H1 (cell line): ENCODE measurements around the gene SCGB1D4. TPM values are rescaled to one million over a fixed set of nuclear protein-coding genes. Genes with fewer than 3 reads are reported as not detected.

Experiments
- ASH2L ChIP-seq: fragments of 200-600, 300-600 bp; sonication (generic); IDR thresholded peaks from one replicate; pipeline ENCODE4 v1.7.1; 2017; ENCODE audit warnings: low read length
- CTCF ChIP-seq, 3 experiments: IDR thresholded peaks; 1 replicate in 2 of 3; 2 replicates in 1 of 3; pipeline versions ENCODE4 v1.5.1 to v1.6.1; 2011; ENCODE audit warnings: low read length in 3 of 3, mild to moderate bottlenecking in 3 of 3, inconsistent platforms in 2 of 3, low read depth in 1 of 3, moderate library complexity in 1 of 3; ENCODE audit not compliant: insufficient read depth in 1 of 3; ENCODE audit errors: control extremely low read depth in 1 of 3
- KDM4A ChIP-seq: IDR thresholded peaks from one replicate; pipeline ENCODE4 v1.7.1; 2012; ENCODE audit warnings: low read depth, mild to moderate bottlenecking, moderate library complexity, low read length, inconsistent platforms; ENCODE audit not compliant: severe bottlenecking
- KDM5A ChIP-seq: fragments of 200-600 bp; IDR thresholded peaks from 2 replicates; pipeline ENCODE4 v1.7.1; 2012; ENCODE audit warnings: mild to moderate bottlenecking, low read length, inconsistent platforms, mixed read lengths
- MAX ChIP-seq: IDR thresholded peaks from 2 replicates; pipeline ENCODE4 v1.6.1; 2012; ENCODE audit warnings: inconsistent platforms
- NRF1 ChIP-seq: IDR thresholded peaks from 2 replicates; pipeline ENCODE4 v1.6.1; 2011; ENCODE audit warnings: mild to moderate bottlenecking, low read depth, low read length, improper control_type of control experiment
- POLR2A ChIP-seq, 2 experiments: IDR thresholded peaks; 1 replicate in 1 of 2; 2 replicates in 1 of 2; pipeline ENCODE4 v1.6.1; 2011; ENCODE audit warnings: low read depth in 2 of 2, low read length in 2 of 2, mild to moderate bottlenecking in 2 of 2; ENCODE audit errors: control extremely low read depth in 1 of 2
- POLR2AphosphoS5 ChIP-seq: IDR thresholded peaks from 2 replicates; pipeline ENCODE4 v1.6.1; 2011; ENCODE audit warnings: low read depth, low read length
- RFX5 ChIP-seq: IDR thresholded peaks from 2 replicates; pipeline ENCODE4 v1.6.1; 2011; ENCODE audit warnings: low read depth, low read length, improper control_type of control experiment, borderline replicate concordance
- SIN3A ChIP-seq, 2 experiments: IDR thresholded peaks in 1 of 2; conservative IDR thresholded peaks in 1 of 2; 2 replicates each; pipeline ENCODE4 v1.6.1; 2011 to 2012; ENCODE audit warnings: low read length in 2 of 2, improper control_type of control experiment in 1 of 2, low read depth in 1 of 2, mild to moderate bottlenecking in 1 of 2
- TAF1 ChIP-seq: IDR thresholded peaks from 2 replicates; pipeline ENCODE4 v1.6.1; 2011; ENCODE audit warnings: mild to moderate bottlenecking, low read depth, low read length
- TAF7 ChIP-seq: optimal IDR thresholded peaks from 2 replicates; pipeline ENCODE3; 2011; ENCODE audit warnings: low read depth, mild to moderate bottlenecking, inconsistent platforms, low read length, moderate library complexity, borderline replicate concordance
- TBP ChIP-seq: IDR thresholded peaks from 2 replicates; pipeline ENCODE4 v1.6.1; 2011; ENCODE audit warnings: low read depth, low read length, improper control_type of control experiment
- polyA plus RNA-seq, 7 experiments: library from polyadenylated mRNA; depleted of rRNA in 3 of 7; stranded (reverse) in 5 of 7; unstranded in 2 of 7; fragments of >200 nt in 5 of 7; fragments of 200-250 nt in 2 of 7; gene quantifications; 1 replicate in 5 of 7; 2 replicates in 1 of 7; 4 replicates in 1 of 7; pipeline versions ENCODE4 v1.2.1 to v1.2.3, GENCODE V29; 2011 to 2013; ENCODE audit warnings: missing spikeins in 2 of 7, mixed read lengths in 2 of 7
- total RNA-seq: library from RNA; stranded (reverse); fragmentation: NEBNext Ultra II Directional; extraction: Animal tissue kit (Norgen Biotek cat#: 25700); gene quantifications from 2 replicates; pipeline ENCODE4 v1.2.1, GENCODE V29; 2021

SCGB1D4 gene
- total and polyA plus RNA-seq, 2 of the 8 experiments (the other 6 are each of a cell fraction or from before 2014, with no cell fraction given): not detected

GRCh38 chr11:62337303-62338181 lies 38.7 kb upstream of the SCGB1D4 start, which contains the start of gene ASRGL1 (continued):
- peak in 1 of 3 experiments; percentile 4; a peak in 1 of 4 replicates for TF ChIP-seq CTCF (IDR thresholded peaks at IDR 0.05; ENCODE audit: control extremely low read depth in 1 of 3, insufficient read depth in 1 of 3, low read depth in 1 of 3, low read length in 3 of 3)
- TF ChIP-seq SIN3A (conservative IDR thresholded peaks at IDR 0.05 in 1 of 2, IDR thresholded peaks at IDR 0.05 in 1 of 2; ENCODE audit: low read depth in 1 of 2, low read length in 2 of 2): peak in 1 of 2 experiments; percentile 59; a peak in 2 of 4 replicates
- peak; percentile 49; the same call in 1 of the 2 replicates for TF ChIP-seq TBP
- peak in 1 of 2 experiments; percentile 42; a peak in 1 of 3 replicates for TF ChIP-seq POLR2A (IDR thresholded peaks at IDR 0.05; ENCODE audit: control extremely low read depth in 1 of 2, low read depth in 2 of 2, low read length in 2 of 2)
- TF ChIP-seq KDM5A: no peak
- 0 out of 2 replicates have a peak, but pooled peaks have one; percentile 42 for TF ChIP-seq POLR2AphosphoS5
- TF ChIP-seq KDM4A: peak; percentile 68
- no peak for TF ChIP-seq RFX5
- peak; percentile 77 for TF ChIP-seq NRF1
- peak; percentile 70 for TF ChIP-seq ASH2L
- TF ChIP-seq TAF7: no peak
- peak; percentile 61; the same call in 1 of the 2 replicates for TF ChIP-seq MAX
- TF ChIP-seq TAF1: peak; percentile 55; the same call in 1 of the 2 replicates
